HepG2 (cell line): Measurements from ENCODE around the gene FBXO2. TPM values are rescaled to one million over a fixed set of nuclear protein-coding genes. Genes with fewer than 3 reads are reported as not detected.

ENCODE experiments used
- ATAC-seq: fragments of 200-7000 bp; cut with Tn5 transposase; 3 replicates; pipeline ENCODE4 v1.9.1; 2020; ENCODE audit warnings: mild to moderate bottlenecking, moderate library complexity
- BruUV-seq: library from RNA; stranded (reverse); fragments of 400-500 nt; replicated peaks from 2 replicates; lab custom pipeline; 2021; lab: Mats Ljungman, UMichigan
- CTCF ChIA-PET: fragments of 300-600 bp; formaldehyde crosslinking; extraction: SDS; loops from one replicate; lab custom pipeline; 2021; ENCODE audit warnings: low total read pairs, inconsistent platforms, low intra/inter-chr PET ratio; lab: Yijun Ruan, JAX
- POLR2A ChIA-PET: fragments of 350-600 bp; sonication (Branson Sonifier 250); formaldehyde crosslinking; loops from one replicate; lab custom pipeline; 2020; ENCODE audit warnings: antibody characterized with exemption, inconsistent platforms; lab: Yijun Ruan, JAX
- DNase-seq: peaks from one replicate; pipeline ENCODE4 v3.0.0-alpha.2; 2015; ENCODE audit warnings: low spot score
- FAIRE-seq: peaks from 3 replicates; lab custom pipeline; 2011; peaks lifted over from hg19 to GRCh38; lab: Jason Lieb, UNC
- H2AFZ ChIP-seq: one replicate; pipeline ENCODE4 v1.6.1; 2011; ENCODE audit warnings: low read length, inconsistent platforms
- H3K27ac ChIP-seq: fragments of 300-600 bp; 3 replicates; pipeline ENCODE4 v1.8.0; 2011; ENCODE audit warnings: mixed run types, mild to moderate bottlenecking, mixed read lengths, low read length, inconsistent platforms; ENCODE audit not compliant: insufficient read depth; ENCODE audit errors: extremely low read length
- H3K27me3 ChIP-seq, 2 experiments: fragments of 200-600 bp in 1 of 2; 2 replicates in 1 of 2; 3 replicates in 1 of 2; pipeline versions ENCODE4 v1.6.0 to v1.8.0; 2011; ENCODE audit warnings: low read length in 2 of 2, mild to moderate bottlenecking in 2 of 2, moderate library complexity in 2 of 2, inconsistent platforms in 1 of 2; ENCODE audit not compliant: insufficient read depth in 2 of 2, control insufficient read depth in 1 of 2
- H3K36me3 ChIP-seq, 2 experiments: fragments of 200-600 bp in 1 of 2; replicated peaks in 1 of 2; 2 replicates in 1 of 2; 3 replicates in 1 of 2; pipeline versions ENCODE4 v1.5.1 to v1.8.0; 2011; ENCODE audit warnings: low read length in 2 of 2, inconsistent platforms in 1 of 2; ENCODE audit not compliant: insufficient read depth in 2 of 2, control insufficient read depth in 1 of 2
- H3K4me1 ChIP-seq: 2 replicates; pipeline ENCODE4 v1.5.1; 2012; ENCODE audit warnings: low read length, inconsistent platforms; ENCODE audit not compliant: insufficient read depth
- H3K4me2 ChIP-seq: 2 replicates; pipeline ENCODE4 v1.6.0; 2011; ENCODE audit warnings: low read depth, low read length, inconsistent platforms
- H3K4me3 ChIP-seq, 3 experiments: fragments of 200-600 bp in 1 of 3; sonication (generic), shearing (Covaris generic) in 1 of 3; replicated peaks in 1 of 3; 2 replicates each; pipeline ENCODE4 v1.5.1; 2011 to 2016; ENCODE audit warnings: low read length in 3 of 3, inconsistent platforms in 2 of 3, low read depth in 2 of 3, mild to moderate bottlenecking in 2 of 3, control low read depth in 1 of 3, mixed read lengths in 1 of 3; ENCODE audit not compliant: insufficient read depth in 1 of 3
- H3K79me2 ChIP-seq: one replicate; pipeline ENCODE4 v1.6.1; 2011; ENCODE audit warnings: low read length, inconsistent platforms; ENCODE audit not compliant: insufficient read depth
- H3K9ac ChIP-seq: 2 replicates; pipeline ENCODE4 v1.6.0; 2011; ENCODE audit warnings: mild to moderate bottlenecking, low read depth, low read length, inconsistent platforms; ENCODE audit not compliant: insufficient read depth
- H3K9me3 ChIP-seq: 2 replicates; pipeline ENCODE4 v1.5.1; 2012; ENCODE audit warnings: mild to moderate bottlenecking, low read length
- H4K20me1 ChIP-seq: 2 replicates; pipeline ENCODE4 v1.6.0; 2011; ENCODE audit warnings: inconsistent platforms, mild to moderate bottlenecking, low read length, moderate library complexity; ENCODE audit not compliant: insufficient read depth
- CREBL2 ChIP-seq: sonication (generic); formaldehyde crosslinking; IDR thresholded peaks from 2 replicates; pipeline ENCODE4 v1.8.1; 2023; ENCODE audit warnings: missing genetic modification reagents, mild to moderate bottlenecking, borderline replicate concordance
- E2F5 ChIP-seq: sonication (generic); formaldehyde crosslinking; conservative IDR thresholded peaks from 2 replicates; pipeline ENCODE4 v1.4.0; 2020; ENCODE audit warnings: missing genetic modification reagents
- HOMEZ ChIP-seq: IDR thresholded peaks from 2 replicates; pipeline ENCODE4 v1.6.1; 2016; ENCODE audit warnings: low read depth
- HOXA9 ChIP-seq: sonication (generic); formaldehyde crosslinking; IDR thresholded peaks from 2 replicates; pipeline ENCODE4 v1.8.1; 2022; ENCODE audit warnings: missing genetic modification reagents, mild to moderate bottlenecking, moderate library complexity, borderline replicate concordance
- KDM5A ChIP-seq: fragments of 200-600 bp; sonication (generic); IDR thresholded peaks from 2 replicates; pipeline ENCODE4 v1.7.0; 2018; ENCODE audit warnings: antibody characterized with exemption, mild to moderate bottlenecking, low read length, borderline replicate concordance
- MTF1 ChIP-seq: sonication (generic); formaldehyde crosslinking; IDR thresholded peaks from 2 replicates; pipeline ENCODE4 v1.5.0; 2020; ENCODE audit warnings: missing genetic modification reagents
- ONECUT2 ChIP-seq: sonication (generic); formaldehyde crosslinking; IDR thresholded peaks from 2 replicates; pipeline ENCODE4 v1.4.0; 2020; ENCODE audit warnings: missing genetic modification reagents
- THYN1 ChIP-seq: sonication (generic); formaldehyde crosslinking; IDR thresholded peaks from 2 replicates; pipeline ENCODE4 v1.8.1; 2023; ENCODE audit warnings: low read depth, mild to moderate bottlenecking, moderate library complexity, missing genetic modification reagents, borderline replicate concordance
- ZC3H13 ChIP-seq: sonication (generic); formaldehyde crosslinking; IDR thresholded peaks from 2 replicates; pipeline ENCODE4 v1.8.1; 2023; ENCODE audit warnings: mild to moderate bottlenecking, missing genetic modification reagents, moderate library complexity
- ZNF121 ChIP-seq: sonication (generic); formaldehyde crosslinking; IDR thresholded peaks from 2 replicates; pipeline ENCODE4 v1.5.0; 2020; ENCODE audit warnings: mild to moderate bottlenecking, missing genetic modification reagents
- WGBS: methylation state at CpG from one replicate; pipeline ENCODE4 v1.1.6; 2017; ENCODE audit warnings: low lambda C conversion rate; 5-methylcytosine and 5-hydroxymethylcytosine counted together
- in situ Hi-C: cut with HindIII; loops from 2 replicates; pipeline ENCODE4 v1.10.0; 2017; ENCODE audit warnings: low pct_unique_long_range_greater_than_20kb; ENCODE audit not compliant: extremely low pct_ligation_motif_present
- intact Hi-C: fragments of 100-400 bp; cut with micrococcal nuclease; formaldehyde crosslinking; loops from one replicate; pipeline ENCODE4 v1.10.0; 2022; ENCODE audit not compliant: unreplicated experiment
- polyA plus RNA-seq, 8 experiments: library from polyadenylated mRNA; depleted of rRNA in 3 of 8; stranded (reverse) in 7 of 8; unstranded in 1 of 8; fragments of >200 nt; fragmentation: Illumina TruSeq in 4 of 8; extraction: Trizol in 4 of 8; gene quantifications; 2 replicates each; pipeline versions ENCODE4 v1.2.1 to v1.2.3, GENCODE V29; 2011 to 2016; ENCODE audit warnings: low read depth in 4 of 8, missing spikeins in 1 of 8, mixed read lengths in 1 of 8; ENCODE audit not compliant: insufficient read depth in 1 of 8
- total RNA-seq, 5 experiments: library from RNA; depleted of rRNA; stranded (reverse); fragments of >200 nt; fragmentation: Illumina TruSeq; extraction: Trizol; gene quantifications; 2 replicates each; pipeline ENCODE4 v1.2.3, GENCODE V29; 2016; ENCODE audit warnings: low read depth in 1 of 5
- TF ChIP-seq, protein P1 (sequence below), 2 experiments: fragments of 450-650 bp in 1 of 2; sonication (generic) in 1 of 2; formaldehyde crosslinking in 1 of 2; IDR thresholded peaks; 2 replicates each; pipeline versions ENCODE4 v1.6.1 to v1.8.0; 2016 to 2022; ENCODE audit warnings: antibody characterized with exemption in 1 of 2, mild to moderate bottlenecking in 1 of 2, missing genetic modification reagents in 1 of 2

The FBXO2 gene
- total and polyA plus RNA-seq, 2 of the 13 experiments (the other 11 are each of a cell fraction or from before 2014, with no cell fraction given): 79.3 to 112 TPM

- Histone ChIP-seq H3K36me3 (no peaks in the 10 kb centered on the region), H3K4me1 (no peaks in the 10 kb centered on the region), H3K9ac (no peak overlapping the region), H3K4me2 (no peak overlapping the region), H3K79me2 (no peaks in the 10 kb centered on the region), H3K27me3 (peaks cover 12 to 38% of the 10 kb centered on the region in 2 experiments; a peak in 3 of 5 replicates), H3K9me3 (no peaks in the 10 kb centered on the region), H2AFZ (no peak overlapping the region), H3K27ac (no peak overlapping the region), H3K4me3 (no peak overlapping the region), H4K20me1 (no peaks in the 10 kb centered on the region)
- in situ Hi-C loops (no loop called here), intact Hi-C loops (no loop called here)
- no TSS peak for BruUV-seq
- no CpG with 5 or more reads among the region's 7 CpGs for WGBS
- TF ChIP-seq HOXA9 (CRISPR knock-in tag) (no peak), CREBL2 (CRISPR knock-in tag) (no peak), ZNF121 (CRISPR knock-in tag) (no peak), KDM5A (no peak), E2F5 (CRISPR knock-in tag) (no peak), THYN1 (no peak), HOMEZ (no peak), ONECUT2 (CRISPR knock-in tag) (no peak), ZC3H13 (no peak), MTF1 (CRISPR knock-in tag) (no peak)
- TF ChIP-seq, protein P1, sequence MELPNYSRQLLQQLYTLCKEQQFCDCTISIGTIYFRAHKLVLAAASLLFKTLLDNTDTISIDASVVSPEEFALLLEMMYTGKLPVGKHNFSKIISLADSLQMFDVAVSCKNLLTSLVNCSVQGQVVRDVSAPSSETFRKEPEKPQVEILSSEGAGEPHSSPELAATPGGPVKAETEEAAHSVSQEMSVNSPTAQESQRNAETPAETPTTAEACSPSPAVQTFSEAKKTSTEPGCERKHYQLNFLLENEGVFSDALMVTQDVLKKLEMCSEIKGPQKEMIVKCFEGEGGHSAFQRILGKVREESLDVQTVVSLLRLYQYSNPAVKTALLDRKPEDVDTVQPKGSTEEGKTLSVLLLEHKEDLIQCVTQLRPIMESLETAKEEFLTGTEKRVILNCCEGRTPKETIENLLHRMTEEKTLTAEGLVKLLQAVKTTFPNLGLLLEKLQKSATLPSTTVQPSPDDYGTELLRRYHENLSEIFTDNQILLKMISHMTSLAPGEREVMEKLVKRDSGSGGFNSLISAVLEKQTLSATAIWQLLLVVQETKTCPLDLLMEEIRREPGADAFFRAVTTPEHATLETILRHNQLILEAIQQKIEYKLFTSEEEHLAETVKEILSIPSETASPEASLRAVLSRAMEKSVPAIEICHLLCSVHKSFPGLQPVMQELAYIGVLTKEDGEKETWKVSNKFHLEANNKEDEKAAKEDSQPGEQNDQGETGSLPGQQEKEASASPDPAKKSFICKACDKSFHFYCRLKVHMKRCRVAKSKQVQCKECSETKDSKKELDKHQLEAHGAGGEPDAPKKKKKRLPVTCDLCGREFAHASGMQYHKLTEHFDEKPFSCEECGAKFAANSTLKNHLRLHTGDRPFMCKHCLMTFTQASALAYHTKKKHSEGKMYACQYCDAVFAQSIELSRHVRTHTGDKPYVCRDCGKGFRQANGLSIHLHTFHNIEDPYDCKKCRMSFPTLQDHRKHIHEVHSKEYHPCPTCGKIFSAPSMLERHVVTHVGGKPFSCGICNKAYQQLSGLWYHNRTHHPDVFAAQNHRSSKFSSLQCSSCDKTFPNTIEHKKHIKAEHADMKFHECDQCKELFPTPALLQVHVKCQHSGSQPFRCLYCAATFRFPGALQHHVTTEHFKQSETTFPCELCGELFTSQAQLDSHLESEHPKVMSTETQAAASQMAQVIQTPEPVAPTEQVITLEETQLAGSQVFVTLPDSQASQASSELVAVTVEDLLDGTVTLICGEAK (IDR thresholded peaks at IDR 0.05): no peak
- TF ChIP-seq, protein P1 (CRISPR knock-in tag; IDR thresholded peaks at IDR 0.05): no peak
- POLR2A ChIA-PET: no interaction called here
- ATAC-seq: no peak
- CTCF ChIA-PET: no interaction called here
- DNase-seq: no peak
- no peak for FAIRE-seq
These were observed 37.5 kb downstream of the FBXO2 start for GRCh38 chr1:11616766-11617165.
